Keratinocyte (primary cell): ENCODE data around the gene FUT8. TPM values are rescaled to one million over a fixed set of nuclear protein-coding genes. Genes with fewer than 3 reads are reported as not detected.

Source experiments
- DNase-seq: peaks from one replicate; pipeline ENCODE4 v3.0.0-alpha.2; 2011; ENCODE audit warnings: low read depth, missing footprints, low spot score
- FAIRE-seq: peaks from 2 replicates; lab custom pipeline; 2011; peaks lifted over from hg19 to GRCh38; lab: Jason Lieb, UNC
- H2AFZ ChIP-seq: 2 replicates; pipeline ENCODE4 v1.6.0; 2012; ENCODE audit warnings: low read length, control low read depth, inconsistent platforms; ENCODE audit not compliant: control insufficient read depth
- H3K27ac ChIP-seq: 2 replicates; pipeline ENCODE4 v1.5.1; 2011; ENCODE audit warnings: low read length; ENCODE audit not compliant: control insufficient read depth, insufficient read depth
- H3K27me3 ChIP-seq: 3 replicates; pipeline ENCODE4 v1.6.0; 2011; ENCODE audit warnings: low read length; ENCODE audit not compliant: control insufficient read depth, insufficient read depth; ENCODE audit errors: extremely low read depth
- H3K36me3 ChIP-seq, 2 experiments: 2 replicates in 1 of 2; 3 replicates in 1 of 2; pipeline ENCODE4 v1.5.1; 2011; ENCODE audit warnings: low read length in 2 of 2, mild to moderate bottlenecking in 1 of 2; ENCODE audit not compliant: control insufficient read depth in 2 of 2, insufficient read depth in 2 of 2; ENCODE audit errors: extremely low read depth in 1 of 2
- H3K4me1 ChIP-seq: 3 replicates; pipeline ENCODE4 v1.5.1; 2011; ENCODE audit warnings: low read length; ENCODE audit not compliant: control insufficient read depth, insufficient read depth; ENCODE audit errors: extremely low read depth
- H3K4me2 ChIP-seq: 3 replicates; pipeline ENCODE4 v1.6.0; 2011; ENCODE audit warnings: low read depth, low read length; ENCODE audit not compliant: control insufficient read depth, insufficient read depth; ENCODE audit errors: extremely low read depth
- H3K4me3 ChIP-seq, 3 experiments: fragments of 200-600 bp in 1 of 3; sonication (generic) in 1 of 3; 2 replicates in 2 of 3; 3 replicates in 1 of 3; pipeline ENCODE4 v1.5.1; 2011 to 2016; ENCODE audit warnings: low read length in 3 of 3, mild to moderate bottlenecking in 3 of 3, control low read depth in 2 of 3, inconsistent platforms in 1 of 3, low read depth in 1 of 3, mixed read lengths in 1 of 3, mixed run types in 1 of 3, moderate library complexity in 1 of 3; ENCODE audit not compliant: control insufficient read depth in 2 of 3, insufficient read depth in 2 of 3; ENCODE audit errors: extremely low read depth in 1 of 3
- H3K79me2 ChIP-seq: 2 replicates; pipeline ENCODE4 v1.6.0; 2012; ENCODE audit warnings: low read length; ENCODE audit not compliant: control insufficient read depth, insufficient read depth
- H3K9ac ChIP-seq: 3 replicates; pipeline ENCODE4 v1.6.0; 2011; ENCODE audit warnings: low read length; ENCODE audit not compliant: control insufficient read depth, insufficient read depth; ENCODE audit errors: extremely low read depth
- H3K9me1 ChIP-seq: 3 replicates; pipeline ENCODE4 v1.6.0; 2011; ENCODE audit warnings: low read length; ENCODE audit not compliant: control insufficient read depth, insufficient read depth; ENCODE audit errors: extremely low read depth
- H3K9me3 ChIP-seq: 2 replicates; pipeline ENCODE4 v1.5.1; 2012; ENCODE audit warnings: low read depth, low read length; ENCODE audit not compliant: control insufficient read depth
- H4K20me1 ChIP-seq: 3 replicates; pipeline ENCODE4 v1.6.0; 2011; ENCODE audit warnings: low read length; ENCODE audit not compliant: control insufficient read depth, insufficient read depth; ENCODE audit errors: extremely low read depth
- CTCF ChIP-seq, 3 experiments: IDR thresholded peaks in 1 of 3; conservative IDR thresholded peaks in 1 of 3; optimal IDR thresholded peaks in 1 of 3; 2 replicates in 2 of 3; 3 replicates in 1 of 3; pipeline versions ENCODE3 to v1.5.1; 2011; ENCODE audit warnings: low read length in 3 of 3, mild to moderate bottlenecking in 3 of 3, moderate library complexity in 2 of 3, control low read depth in 1 of 3, inconsistent platforms in 1 of 3; ENCODE audit not compliant: insufficient read depth in 2 of 3; ENCODE audit errors: extremely low read depth in 1 of 3
- EZH2 ChIP-seq: IDR thresholded peaks from one replicate; pipeline ENCODE4 v1.6.1; 2012; ENCODE audit warnings: inconsistent platforms, mild to moderate bottlenecking, low read length, moderate library complexity
- dilution Hi-C: fragments of 300-500 bp; cut with MboI; formaldehyde crosslinking; loops from one replicate; pipeline ENCODE4 v1.7.0; 2020; ENCODE audit warnings: low sequenced_read_pairs; ENCODE audit not compliant: extremely low pct_ligation_motif_present
- polyA plus RNA-seq, 5 experiments: library from polyadenylated mRNA; depleted of rRNA in 3 of 5; stranded (reverse) in 3 of 5; stranded (forward) in 1 of 5; unstranded in 1 of 5; fragments of >200 nt; gene quantifications; 1 replicate in 1 of 5; 2 replicates in 3 of 5; 3 replicates in 1 of 5; pipeline versions ENCODE4 v1.2.1 to v1.2.3, GENCODE V29; 2011 to 2012; ENCODE audit warnings: missing spikeins in 2 of 5, low read depth in 1 of 5, low replicate concordance in 1 of 5

The FUT8 gene
- polyA plus RNA-seq, 1 donor (not counting 4 experiments of a cell fraction or from before 2014, with no cell fraction given): 12.5 TPM

DNA sequence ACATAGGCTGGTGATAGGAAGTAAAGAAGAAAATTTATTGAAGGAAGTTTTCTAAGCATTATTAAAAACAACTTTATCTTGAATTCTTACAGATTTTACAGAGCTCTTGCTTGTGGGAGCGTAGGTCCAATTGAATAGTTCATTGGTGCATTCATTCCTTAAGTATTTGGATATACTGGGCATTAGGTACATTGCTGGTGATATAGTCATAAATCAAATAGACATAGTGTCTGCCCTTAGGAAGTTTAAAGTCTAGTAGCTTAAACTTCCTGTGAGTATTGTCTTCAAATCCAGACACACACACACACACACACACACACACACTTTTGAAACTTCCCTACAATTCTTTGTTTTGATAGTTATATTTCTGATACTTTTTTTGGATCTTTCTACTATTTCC is 226.7 kb downstream of the FUT8 start:
- H4K20me1 ChIP-seq: no peaks in the 10 kb centered on the region
- no peaks in the 10 kb centered on the region for H3K79me2 ChIP-seq
- dilution Hi-C loops: no loop called here
- H3K27me3 ChIP-seq: no peaks in the 10 kb centered on the region
- DNase-seq (no peak), FAIRE-seq (peak; percentile 20)
- H3K9me3 ChIP-seq: no peaks in the 10 kb centered on the region
- H2AFZ ChIP-seq: no peak overlapping the region
- no peaks in the 10 kb centered on the region for H3K36me3 ChIP-seq
- peaks cover 8% of the 10 kb centered on the region for H3K4me1 ChIP-seq
- no peak for TF ChIP-seq CTCF (optimal IDR thresholded peaks at IDR 0.05 in 1 of 3, IDR thresholded peaks at IDR 0.05 in 1 of 3, conservative IDR thresholded peaks at IDR 0.05 in 1 of 3; ENCODE audit: extremely low read depth in 1 of 3, insufficient read depth in 2 of 3, low read length in 3 of 3)
- no peak for TF ChIP-seq EZH2
- no peak overlapping the region for H3K4me2 ChIP-seq
- no peak overlapping the region for H3K9ac ChIP-seq
- H3K27ac ChIP-seq: no peak overlapping the region
- H3K4me3 ChIP-seq: no peak overlapping the region
- no peaks in the 10 kb centered on the region for H3K9me1 ChIP-seq

DNA sequence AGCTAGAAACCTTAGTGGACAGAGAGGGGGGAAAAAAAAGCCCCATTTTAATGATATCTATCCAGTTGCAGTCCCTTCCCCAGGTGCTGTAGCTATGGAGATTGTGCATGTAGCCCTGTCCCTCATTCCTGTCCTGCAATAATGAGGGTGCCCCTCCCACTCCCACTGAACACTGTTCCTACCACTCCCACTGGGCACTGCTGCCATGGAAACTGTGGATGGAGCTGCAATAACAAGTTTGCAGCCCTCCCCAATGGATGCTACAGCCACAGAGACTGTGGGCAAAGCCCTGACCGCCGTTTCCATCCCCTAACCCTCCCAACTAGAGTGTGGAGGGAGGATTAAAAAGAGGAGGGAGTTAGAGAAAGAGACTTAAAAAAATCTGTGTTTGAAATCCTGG is 238.3 kb downstream of the FUT8 start:
- no peak for FAIRE-seq
- TF ChIP-seq CTCF (optimal IDR thresholded peaks at IDR 0.05 in 1 of 3, IDR thresholded peaks at IDR 0.05 in 1 of 3, conservative IDR thresholded peaks at IDR 0.05 in 1 of 3; ENCODE audit: extremely low read depth in 1 of 3, insufficient read depth in 2 of 3, low read length in 3 of 3) (no peak), EZH2 (no peak)
- dilution Hi-C loops: no loop called here

More for the DNA sequence above, 238.3 kb downstream of the FUT8 start:
- Histone ChIP-seq H3K79me2 (no peaks in the 10 kb centered on the region), H2AFZ (no peak overlapping the region), H3K36me3 (no peaks in the 10 kb centered on the region), H3K4me1 (no peaks in the 10 kb centered on the region), H3K9me1 (no peaks in the 10 kb centered on the region), H3K27me3 (no peaks in the 10 kb centered on the region), H3K4me3 (no peak overlapping the region), H4K20me1 (no peaks in the 10 kb centered on the region), H3K9ac (no peak overlapping the region), H3K9me3 (no peaks in the 10 kb centered on the region), H3K4me2 (no peak overlapping the region), H3K27ac (no peak overlapping the region)
- DNase-seq: no peak
